GM21786 (cell line): ENCODE results near the gene GINS3.

Experiments
- ATAC-seq: cut with Tn5 transposase; IDR thresholded peaks from one replicate; pipeline ENCODE4 v1.9.1; 2021; ENCODE audit not compliant: unreplicated experiment

GINS3 gene

DNA sequence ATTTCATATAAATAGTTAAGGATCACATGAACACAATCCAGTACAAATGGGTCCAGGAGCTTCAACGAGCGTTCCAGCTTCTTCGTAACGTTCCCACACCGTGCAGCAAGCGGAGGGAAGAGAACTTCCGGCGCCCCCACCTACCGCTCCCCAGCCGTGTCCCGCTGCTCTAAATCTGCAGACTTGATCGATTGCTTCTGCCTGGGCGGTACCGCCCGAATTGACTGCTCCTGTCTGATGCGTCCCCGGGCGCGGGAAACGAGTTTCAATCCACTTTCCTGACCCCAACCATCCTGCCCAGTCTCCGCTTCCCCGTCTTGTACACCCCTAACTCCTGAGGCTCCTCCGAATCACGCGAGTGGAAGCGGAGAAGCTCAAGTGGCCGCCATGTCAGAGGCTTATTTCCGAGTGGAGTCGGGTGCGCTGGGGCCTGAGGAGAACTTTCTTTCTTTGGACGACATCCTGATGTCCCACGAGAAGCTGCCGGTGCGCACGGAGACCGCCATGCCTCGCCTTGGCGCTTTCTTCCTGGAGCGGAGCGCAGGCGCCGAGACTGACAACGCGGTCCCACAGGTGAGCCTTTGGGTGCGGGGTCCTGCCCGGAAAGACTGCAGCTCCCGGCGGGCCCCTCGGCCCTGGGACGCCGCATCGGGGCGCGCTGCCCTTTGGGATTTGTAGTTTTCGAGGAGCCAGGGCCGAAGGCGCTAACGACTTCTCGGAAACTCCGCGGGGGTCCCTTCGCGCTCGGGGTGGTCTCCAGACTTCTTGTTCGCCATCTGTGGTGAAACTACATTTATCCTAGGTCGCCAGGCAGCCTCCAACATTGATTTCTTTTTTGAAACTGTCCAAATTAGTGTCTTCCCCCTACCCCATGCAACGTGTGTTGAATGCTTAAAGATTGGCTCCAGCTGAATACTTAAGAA lies at the start of gene GINS3:
GINS3 (plus strand) TSS at position 257 of the 923 bp plus-strand sequence; CDS start at position 388, 131 bp downstream.
- peak; percentile 96 for ATAC-seq

- no peak for ATAC-seq
Observed at GRCh38 chr16:58343562-58343961, 48.7 kb upstream of the GINS3 start.

DNA sequence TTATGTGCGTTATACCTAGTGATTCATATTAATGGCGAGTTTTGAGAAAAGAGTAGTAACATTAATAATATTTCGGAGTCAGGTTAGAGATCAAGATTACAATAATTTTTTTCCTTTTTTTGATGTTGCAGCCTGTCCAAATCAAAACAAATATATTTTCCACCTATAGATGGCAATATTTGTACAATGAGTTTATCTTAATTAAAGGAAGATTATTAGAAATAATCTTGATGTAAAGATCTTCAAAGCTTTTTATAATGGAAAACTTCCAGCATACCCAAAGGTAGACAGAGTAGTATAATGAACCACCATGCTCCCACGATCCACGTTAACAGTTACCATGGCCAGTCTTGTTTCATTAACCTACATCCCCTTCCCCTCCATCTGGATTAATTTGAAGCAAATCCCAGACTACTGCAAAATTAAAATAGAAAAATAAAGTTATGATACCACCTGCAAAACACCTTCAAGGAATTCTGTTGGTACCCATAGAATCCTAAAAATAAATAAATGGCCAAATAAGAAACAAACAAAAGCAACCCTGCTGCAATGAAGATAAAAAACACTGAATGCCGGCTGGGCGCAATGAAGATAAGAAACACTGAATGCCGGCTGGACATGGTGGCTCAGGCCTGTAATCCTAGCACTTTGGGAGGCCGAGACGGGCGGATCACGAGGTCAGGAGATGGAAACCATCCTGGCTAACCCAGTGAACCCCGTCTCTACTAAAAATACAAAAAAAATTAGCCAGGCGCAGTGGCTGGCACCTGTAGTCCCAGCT lies 46.5 kb upstream of the GINS3 start:
- ATAC-seq = no peak

DNA sequence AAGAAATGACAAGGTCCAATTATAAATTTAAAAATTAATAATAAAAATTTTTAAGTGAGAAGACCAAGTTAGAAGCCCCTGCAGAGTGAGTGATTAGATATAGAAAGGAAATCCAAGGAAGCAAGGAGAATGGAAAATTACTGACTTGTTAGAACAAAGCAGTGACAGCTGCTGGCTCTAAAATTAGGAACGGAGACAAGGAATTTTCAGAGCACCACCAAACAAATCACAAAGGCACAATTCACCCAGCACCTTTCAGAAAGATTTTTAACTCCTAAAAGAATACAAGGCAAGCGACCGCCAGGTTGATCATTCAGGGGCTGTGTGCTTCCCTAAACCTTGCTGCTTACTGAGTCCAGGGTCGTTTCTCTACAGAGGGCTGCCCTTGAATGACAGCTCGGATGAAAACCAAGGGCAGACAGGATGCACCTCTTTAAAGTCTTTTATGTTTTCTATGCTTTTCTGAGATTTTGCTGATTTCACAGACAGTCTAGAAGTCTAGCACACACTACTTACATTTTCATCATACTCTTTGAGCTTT lies 45.4 kb upstream of the GINS3 start:
- no peak for ATAC-seq

DNA sequence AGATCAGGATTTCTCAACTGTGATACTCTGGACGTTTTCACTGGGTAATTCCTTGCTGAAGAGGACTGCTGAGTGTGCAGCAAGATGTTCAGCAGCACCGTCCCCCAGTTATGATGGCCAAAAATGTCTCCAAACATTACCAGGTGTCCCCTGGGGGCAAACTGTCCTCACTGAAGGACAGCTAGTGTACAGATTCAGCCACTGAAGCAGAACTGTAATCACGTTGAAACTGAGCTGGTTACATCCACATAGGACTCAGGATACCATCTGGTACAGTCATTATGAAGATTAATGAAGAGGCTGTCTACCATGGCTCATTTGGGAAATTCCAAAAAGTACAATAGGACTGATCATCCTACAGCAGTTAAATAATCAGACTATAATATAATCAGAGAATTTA lies 43.3 kb upstream of the GINS3 start:
- ATAC-seq = no peak

- ATAC-seq = no peak
Observed at GRCh38 chr16:58352690-58353089, 39.6 kb upstream of the GINS3 start.

- no peak for ATAC-seq
Observed at GRCh38 chr16:58360041-58360634, 32.1 kb upstream of the GINS3 start.

GRCh38 chr16:58361726-58362125 lies 30.5 kb upstream of the GINS3 start:
- ATAC-seq = no peak

DNA sequence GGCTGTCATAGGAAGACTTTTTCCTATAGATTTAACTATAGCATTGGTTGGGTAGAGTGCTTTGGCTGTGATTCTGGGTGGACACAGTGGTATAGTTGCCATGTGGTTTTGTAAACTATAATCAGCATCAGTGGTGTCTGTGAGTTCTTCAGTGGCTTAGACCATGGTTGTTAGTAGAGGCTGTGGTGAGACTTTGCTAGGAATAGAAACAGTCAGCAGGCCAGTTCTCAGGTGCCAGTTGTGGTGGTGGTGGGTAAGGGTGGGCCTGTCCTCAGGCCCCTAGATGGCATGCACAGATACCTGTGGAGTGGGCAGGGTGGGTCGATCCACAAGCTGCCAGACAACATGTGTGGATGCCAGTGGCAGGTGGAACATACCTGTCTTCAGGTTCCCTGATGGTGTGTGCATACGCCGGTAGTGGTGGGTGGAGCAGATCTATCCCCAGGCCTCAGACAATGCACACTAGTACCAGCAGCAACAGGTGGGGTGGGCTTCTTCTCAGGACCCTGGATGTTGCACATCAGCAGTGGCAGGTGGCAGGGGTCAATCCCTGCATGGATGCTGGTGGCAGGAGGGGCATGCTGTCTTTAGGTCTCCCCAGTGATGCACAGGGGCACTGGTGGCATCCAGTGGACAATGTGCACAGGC lies 28.4 kb upstream of the GINS3 start:
- ATAC-seq = no peak

GRCh38 chr16:58365623-58366022 lies 26.6 kb upstream of the GINS3 start:
- ATAC-seq = no peak

- ATAC-seq = no peak
Observed at GRCh38 chr16:58366247-58367031, 25.8 kb upstream of the GINS3 start.

GRCh38 chr16:58367252-58367651 lies 25.0 kb upstream of the GINS3 start:
- no peak for ATAC-seq

GRCh38 chr16:58371841-58372240 lies 20.4 kb upstream of the GINS3 start:
- ATAC-seq = no peak

DNA sequence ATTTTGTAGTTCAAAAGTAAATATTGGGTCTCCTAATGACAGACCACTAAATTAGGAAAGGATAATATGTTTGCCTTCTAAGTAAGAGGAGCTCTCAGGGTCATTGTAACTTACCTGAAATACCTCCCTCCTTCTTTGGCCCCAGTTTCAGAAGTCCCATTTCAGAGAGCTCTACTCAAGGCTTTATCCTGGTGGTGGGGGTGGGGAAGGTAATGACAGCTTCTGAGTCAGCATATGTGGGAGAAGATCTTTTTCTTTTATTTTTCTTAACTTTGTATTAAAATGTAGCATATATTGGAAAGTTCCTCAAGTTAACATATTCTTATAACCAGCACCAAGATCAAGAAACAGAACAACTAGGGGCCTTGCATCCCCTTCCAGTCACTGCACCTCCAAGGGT lies 16.9 kb upstream of the GINS3 start:
- no peak for ATAC-seq

GRCh38 chr16:58377932-58378331 lies 14.3 kb upstream of the GINS3 start:
- ATAC-seq = no peak

DNA sequence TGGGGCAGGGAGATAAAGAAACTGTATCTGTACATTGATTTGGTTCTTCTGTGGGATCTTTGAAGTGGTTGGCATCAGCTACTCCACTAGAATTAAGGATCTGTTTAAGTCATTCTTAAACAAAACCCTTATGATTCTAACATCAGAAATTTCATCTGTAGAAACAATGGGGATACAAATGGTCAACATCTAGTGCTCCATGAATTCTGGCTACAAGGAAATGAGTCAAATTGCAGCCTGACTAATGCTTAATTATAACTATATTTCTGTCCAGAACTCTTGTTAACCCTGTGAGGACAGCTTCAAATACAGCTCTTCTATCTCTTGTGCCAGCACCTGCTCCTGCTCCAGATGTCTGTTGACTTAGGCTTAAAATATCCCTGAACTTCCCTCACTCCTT lies 13.9 kb upstream of the GINS3 start:
- ATAC-seq = no peak

DNA sequence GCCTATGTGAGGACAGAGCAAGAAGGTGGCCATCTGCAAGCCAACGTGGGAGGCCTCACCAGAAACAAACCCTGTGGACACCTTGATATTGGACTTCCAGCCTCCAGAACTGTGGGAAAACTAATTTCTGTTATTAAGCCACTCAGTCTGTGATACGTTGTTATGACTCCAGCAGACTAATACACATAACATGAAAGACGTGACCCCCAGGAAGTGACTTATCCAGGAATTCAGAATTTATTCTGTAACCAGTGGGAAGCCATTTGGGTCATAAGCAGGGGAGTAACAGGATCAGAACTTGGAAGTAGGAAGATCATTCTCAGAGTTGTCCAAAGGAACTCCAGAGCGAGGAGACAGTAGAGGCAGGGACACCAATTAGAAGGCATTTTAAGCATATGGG lies 12.5 kb upstream of the GINS3 start:
- ATAC-seq = no peak

DNA sequence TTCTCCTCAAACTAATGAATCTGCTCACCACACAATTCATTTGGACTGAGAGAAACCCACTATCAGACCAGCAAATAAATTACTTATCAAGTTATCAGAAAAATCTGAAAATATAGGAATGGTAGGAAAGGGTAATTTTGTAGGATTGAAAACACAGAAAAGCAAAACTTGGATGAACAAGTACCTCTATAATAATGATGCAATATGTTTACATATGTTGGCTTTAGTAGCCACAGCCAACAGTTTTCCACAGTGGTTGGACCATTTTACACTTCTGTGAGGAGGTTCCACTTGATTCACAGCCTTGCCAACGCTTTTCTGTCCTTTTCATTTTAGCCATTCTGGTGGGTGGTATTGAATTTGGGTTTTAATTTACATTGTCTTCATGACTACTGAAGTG lies 10.6 kb upstream of the GINS3 start:
- no peak for ATAC-seq

GRCh38 chr16:58384437-58385055 lies 7.7 kb upstream of the GINS3 start:
- no peak for ATAC-seq
